HCT116 (cell line): ENCODE results near the gene ENSA. TPM values are rescaled to one million over a fixed set of nuclear protein-coding genes. Genes with fewer than 3 reads are reported as not detected.

Experiments
- ATAC-seq: fragments of 200-7000 bp; cut with Tn5 transposase; 2 replicates; pipeline ENCODE4 v1.9.1; 2020; ENCODE audit warnings: mild to moderate bottlenecking, moderate library complexity
- BruUV-seq: library from RNA; stranded (reverse); fragments of 400-500 nt; replicated peaks from 2 replicates; lab custom pipeline; 2021; lab: Mats Ljungman, UMichigan
- CTCF ChIA-PET: fragments of 300-600 bp; sonication (Branson Sonifier 250); formaldehyde crosslinking; loops from one replicate; lab custom pipeline; 2021; ENCODE audit warnings: antibody characterized with exemption; lab: Charles Lee
- POLR2A ChIA-PET: fragments of 300-600, 350-600 bp; sonication (Branson Sonifier 250); formaldehyde crosslinking; loops from one replicate; lab custom pipeline; 2021; ENCODE audit warnings: antibody characterized with exemption; lab: Charles Lee
- RAD21 ChIA-PET, 2 experiments: fragments of 300-600 bp; sonication (Branson Sonifier 250); formaldehyde crosslinking; loops; one replicate each; lab custom pipeline; 2023; ENCODE audit warnings: low total read pairs in 2 of 2; ENCODE audit not compliant: uncharacterized antibody in 2 of 2, unreplicated experiment in 2 of 2, low non-redundant PET in 1 of 2; lab: Charles Lee
- DNase-seq: peaks from one replicate; pipeline ENCODE4 v3.0.0-alpha.2; 2010; ENCODE audit warnings: low read depth, low spot score
- H2AFZ ChIP-seq: fragments of 200-600 bp; shearing (Covaris generic), sonication (generic); 2 replicates; pipeline ENCODE4 v1.6.1; 2017; ENCODE audit warnings: low read depth, mixed run types, mixed read lengths, antibody characterized with exemption, low read length; ENCODE audit not compliant: poor library complexity, severe bottlenecking
- H3K27ac ChIP-seq: 2 replicates; pipeline ENCODE4 v1.5.1; 2012; ENCODE audit warnings: low read depth, low read length
- H3K27me3 ChIP-seq: fragments of 200-600 bp; sonication (generic); 2 replicates; pipeline ENCODE4 v1.6.1; 2016; ENCODE audit warnings: mixed run types, low read length, mixed read lengths; ENCODE audit not compliant: insufficient read depth
- H3K36me3 ChIP-seq, 2 experiments: fragments of 200-500 bp in 1 of 2; fragments of 200-600 bp in 1 of 2; sonication (Bioruptor generic) in 1 of 2; sonication (generic) in 1 of 2; 2 replicates each; pipeline versions ENCODE4 v1.5.1 to v1.6.1; 2014 to 2016; ENCODE audit warnings: low read length in 2 of 2, inconsistent platforms in 1 of 2, mixed read lengths in 1 of 2, mixed run types in 1 of 2; ENCODE audit not compliant: insufficient read depth in 2 of 2, control insufficient read depth in 1 of 2
- H3K4me1 ChIP-seq, 2 experiments: fragments of 200-600 bp in 1 of 2; sonication (generic) in 1 of 2; 2 replicates each; pipeline versions ENCODE4 v1.5.1 to v1.6.1; 2012 to 2017; ENCODE audit warnings: low read length in 2 of 2, inconsistent platforms in 1 of 2, mild to moderate bottlenecking in 1 of 2, mixed read lengths in 1 of 2, mixed run types in 1 of 2, moderate library complexity in 1 of 2; ENCODE audit not compliant: insufficient read depth in 2 of 2, control insufficient read depth in 1 of 2
- H3K4me2 ChIP-seq: fragments of 200-600 bp; sonication (generic); 2 replicates; pipeline ENCODE4 v1.6.1; 2017; ENCODE audit warnings: mixed run types, low read length, mixed read lengths
- H3K4me3 ChIP-seq, 2 experiments: fragments of 200-600 bp in 1 of 2; sonication (generic) in 1 of 2; replicated peaks in 1 of 2; 2 replicates each; pipeline ENCODE4 v1.5.1; 2011 to 2016; ENCODE audit warnings: low read length in 2 of 2, control low read depth in 1 of 2, low read depth in 1 of 2, mild to moderate bottlenecking in 1 of 2, mixed read lengths in 1 of 2, mixed run types in 1 of 2
- H3K79me2 ChIP-seq: fragments of 200-600 bp; sonication (generic); 2 replicates; pipeline ENCODE4 v1.6.1; 2017; ENCODE audit warnings: mild to moderate bottlenecking, mixed run types, low read length, moderate library complexity, mixed read lengths; ENCODE audit not compliant: insufficient read depth
- H3K9ac ChIP-seq: fragments of 200-600 bp; sonication (generic); 2 replicates; pipeline ENCODE4 v1.6.1; 2016; ENCODE audit warnings: low read length, mixed read lengths
- H3K9me2 ChIP-seq: fragments of 200-600 bp; sonication (generic), shearing (Covaris generic); 2 replicates; pipeline ENCODE4 v1.6.1; 2017; ENCODE audit warnings: mixed run types, mild to moderate bottlenecking, moderate library complexity; ENCODE audit not compliant: insufficient read depth
- H3K9me3 ChIP-seq, 2 experiments: fragments of 200-500 bp in 1 of 2; fragments of 200-600 bp in 1 of 2; sonication (Bioruptor generic) in 1 of 2; sonication (generic) in 1 of 2; 2 replicates each; pipeline ENCODE4 v1.6.1; 2014 to 2017; ENCODE audit warnings: low read length in 2 of 2, mixed read lengths in 2 of 2, inconsistent platforms in 1 of 2, low read depth in 1 of 2, mild to moderate bottlenecking in 1 of 2, mixed run types in 1 of 2, moderate library complexity in 1 of 2; ENCODE audit not compliant: control insufficient read depth in 1 of 2, insufficient read depth in 1 of 2
- H4K20me1 ChIP-seq: fragments of 200-600 bp; sonication (generic), shearing (Covaris generic); 2 replicates; pipeline ENCODE4 v1.6.1; 2017; ENCODE audit warnings: mixed run types, mild to moderate bottlenecking, moderate library complexity; ENCODE audit not compliant: insufficient read depth
- ATF3 ChIP-seq: IDR thresholded peaks from 2 replicates; pipeline ENCODE4 v1.6.1; 2012
- CEBPB ChIP-seq: IDR thresholded peaks from 2 replicates; pipeline ENCODE4 v1.6.1; 2012; ENCODE audit warnings: low read depth
- EGR1 ChIP-seq: IDR thresholded peaks from 2 replicates; pipeline ENCODE4 v1.6.1; 2012; ENCODE audit warnings: low read depth
- ELF1 ChIP-seq: IDR thresholded peaks from 2 replicates; pipeline ENCODE4 v1.6.1; 2012; ENCODE audit warnings: low read depth, borderline replicate concordance
- MAX ChIP-seq: IDR thresholded peaks from 2 replicates; pipeline ENCODE4 v1.6.1; 2012
- POLR2A ChIP-seq: IDR thresholded peaks from 2 replicates; pipeline ENCODE4 v1.7.0; 2011; ENCODE audit warnings: borderline replicate concordance; ENCODE audit not compliant: insufficient read depth, insufficient read length; ENCODE audit errors: extremely low read depth
- RAD21 ChIP-seq: IDR thresholded peaks from 2 replicates; pipeline ENCODE4 v1.6.1; 2012; ENCODE audit warnings: low read depth, mild to moderate bottlenecking
- SIN3A ChIP-seq: IDR thresholded peaks from 2 replicates; pipeline ENCODE4 v1.6.1; 2012; ENCODE audit warnings: low read depth
- SP1 ChIP-seq: IDR thresholded peaks from 2 replicates; pipeline ENCODE4 v1.6.1; 2012; ENCODE audit warnings: low read depth
- SRF ChIP-seq: IDR thresholded peaks from 2 replicates; pipeline ENCODE4 v1.6.1; 2012; ENCODE audit warnings: low read depth
- TCF7L2 ChIP-seq: IDR thresholded peaks from 2 replicates; pipeline ENCODE4 v1.7.0; 2011; ENCODE audit warnings: borderline replicate concordance, inconsistent platforms; ENCODE audit not compliant: insufficient read depth, insufficient read length; ENCODE audit errors: extremely low read depth
- ZBTB33 ChIP-seq: IDR thresholded peaks from 2 replicates; pipeline ENCODE4 v1.6.1; 2011; ENCODE audit warnings: mild to moderate bottlenecking, low read length, moderate library complexity; ENCODE audit not compliant: insufficient replicate concordance; ENCODE audit errors: extremely low read depth
- intact Hi-C: fragments of 100-400 bp; cut with micrococcal nuclease; formaldehyde crosslinking; loops from 2 replicates; pipeline ENCODE4 v1.10.0; 2022
- total RNA-seq: library from RNA; stranded (reverse); gene quantifications from one replicate; pipeline ENCODE4 v1.2.1, GENCODE V29; 2021; ENCODE audit not compliant: unreplicated experiment

The ENSA gene
- total RNA-seq, 1 experiment from 2014 or later = 130 TPM

- H3K9me3 ChIP-seq = no peaks in the 10 kb centered on the region
- H4K20me1 ChIP-seq = no peaks in the 10 kb centered on the region
- H3K27me3 ChIP-seq = no peaks in the 10 kb centered on the region
- H3K4me1 ChIP-seq = no peaks in the 10 kb centered on the region
- CTCF ChIA-PET = no interaction called here
- ATAC-seq = no peak
- H3K36me3 ChIP-seq = peaks cover 0 to 7% of the 10 kb centered on the region in 2 experiments; a peak in 2 of 4 replicates
- TF ChIP-seq SRF (no peak), ZBTB33 (no peak), ATF3 (no peak), ELF1 (no peak)
- TF ChIP-seq, all 23 proteins: peak for 0
- Histone ChIP-seq H3K79me2 (no peaks in the 10 kb centered on the region), H3K4me3 (no peak overlapping the region), H2AFZ (no peak overlapping the region), H3K9me2 (no peaks in the 10 kb centered on the region), H3K27ac (no peak overlapping the region), H3K4me2 (no peak overlapping the region), H3K9ac (no peak overlapping the region)
- RAD21 ChIA-PET = no interaction called here
- DNase-seq = no peak
- POLR2A ChIA-PET = no interaction called here
- intact Hi-C loops = no loop called here
- BruUV-seq = no TSS peak
Measured at GRCh38 chr1:150678988-150679387, 49.6 kb upstream of the ENSA start.

GRCh38 chr1:150674881-150675280 lies 45.5 kb upstream of the ENSA start:
- no peaks in the 10 kb centered on the region for H3K79me2 ChIP-seq
- ATAC-seq (no peak), DNase-seq (no peak)
- ChIA-PET RAD21 (no interaction called here), POLR2A (no interaction called here), CTCF (no interaction called here)
- no peaks in the 10 kb centered on the region for H3K9me2 ChIP-seq
- H3K4me2 ChIP-seq = no peak overlapping the region
- no peaks in the 10 kb centered on the region for H4K20me1 ChIP-seq
- no peaks in the 10 kb centered on the region for H3K27me3 ChIP-seq
- no peaks in the 10 kb centered on the region for H3K9me3 ChIP-seq
- intact Hi-C loops = no loop called here
- no peaks in the 10 kb centered on the region; a peak in 1 of 4 replicates for H3K36me3 ChIP-seq
- no TSS peak for BruUV-seq
- no peaks in the 10 kb centered on the region for H3K4me1 ChIP-seq
- H3K9ac ChIP-seq = no peak overlapping the region
- TF ChIP-seq SP1 (no peak), RAD21 (no peak), SRF (no peak), EGR1 (no peak), TCF7L2 (no peak), MAX (no peak), POLR2A (no peak), ZBTB33 (no peak), SIN3A (no peak), CEBPB (no peak), ATF3 (no peak)
- TF ChIP-seq, all 23 proteins: peak for 0
- Histone ChIP-seq H3K4me3 (no peak overlapping the region), H3K27ac (no peak overlapping the region), H2AFZ (no peak overlapping the region)
